Activated T-cell treated with anti-CD3 and anti-CD28 coated beads, Interleukin-2, amount 50 U/mL, for 24 hours (primary cell): ENCODE measurements around the gene MLX.
"Not testable (repeated sequence)": the region's sequence is repeated elsewhere in the genome, so short reads cannot be mapped to it uniquely, and the experiment has no call there.

ENCODE experiments used
- DNase-seq: peaks from one replicate; pipeline ENCODE4 v3.0.0-alpha.2; 2020
- H3K27ac Mint-ChIP-seq: 2 replicates; pipeline ENCODE4 v1.8.0; 2020; ENCODE audit warnings: mild to moderate bottlenecking, mixed read lengths
- H3K27me3 Mint-ChIP-seq: 2 replicates; pipeline ENCODE4 v1.8.0; 2020; ENCODE audit warnings: mixed read lengths
- H3K36me3 Mint-ChIP-seq: 2 replicates; pipeline ENCODE4 v1.8.0; 2020; ENCODE audit warnings: low read depth, mixed read lengths
- H3K4me1 Mint-ChIP-seq: 2 replicates; pipeline ENCODE4 v1.8.0; 2020; ENCODE audit warnings: low read depth, mixed read lengths
- H3K4me3 Mint-ChIP-seq: 2 replicates; pipeline ENCODE4 v1.8.0; 2020; ENCODE audit warnings: mild to moderate bottlenecking, moderate library complexity, mixed read lengths
- H3K9me3 Mint-ChIP-seq: 2 replicates; pipeline ENCODE4 v1.8.0; 2020; ENCODE audit warnings: mixed read lengths

MLX gene

GRCh38 chr17:42544874-42545283 lies 22.0 kb upstream of the MLX start:
- Mint-ChIP-seq H3K4me1 (peaks cover 24% of the 10 kb centered on the region), H3K27me3 (no peaks in the 10 kb centered on the region), H3K27ac (no peak overlapping the region), H3K9me3 (no peaks in the 10 kb centered on the region), H3K4me3 (no peak overlapping the region), H3K36me3 (peaks cover 32% of the 10 kb centered on the region)
- DNase-seq: no peak

GRCh38 chr17:42545755-42546505 lies 21.0 kb upstream of the MLX start:
- not testable (repeated sequence) for H3K9me3 Mint-ChIP-seq, H3K27ac Mint-ChIP-seq, H3K27me3 Mint-ChIP-seq, H3K4me3 Mint-ChIP-seq, DNase-seq
- Mint-ChIP-seq H3K36me3 (peaks cover 25% of the 10 kb centered on the region), H3K4me1 (peaks cover 21% of the 10 kb centered on the region)

- Mint-ChIP-seq H3K36me3 (peaks cover 22% of the 10 kb centered on the region), H3K27me3 (no peaks in the 10 kb centered on the region), H3K9me3 (no peaks in the 10 kb centered on the region), H3K4me3 (no peak overlapping the region), H3K4me1 (peaks cover 15% of the 10 kb centered on the region), H3K27ac (no peak overlapping the region)
- DNase-seq: no peak
Measured at GRCh38 chr17:42547001-42547461, 19.9 kb upstream of the MLX start.

- no peaks in the 10 kb centered on the region for H3K9me3 Mint-ChIP-seq
Measured at GRCh38 chr17:42547698-42548069, 19.2 kb upstream of the MLX start.

GRCh38 chr17:42548070-42548837 lies 18.6 kb upstream of the MLX start:
- H3K9me3 Mint-ChIP-seq: no peaks in the 10 kb centered on the region
- peak overlapping the region; percentile 49 for H3K4me3 Mint-ChIP-seq
- peaks cover 19% of the 10 kb centered on the region for H3K4me1 Mint-ChIP-seq
- peaks cover 19% of the 10 kb centered on the region for H3K36me3 Mint-ChIP-seq
- no peak overlapping the region for H3K27ac Mint-ChIP-seq
- no peaks in the 10 kb centered on the region for H3K27me3 Mint-ChIP-seq
- DNase-seq: peak; percentile 85

More at GRCh38 chr17:42547698-42548069, 19.2 kb upstream of the MLX start:
- DNase-seq: no peak
- no peak overlapping the region for H3K27ac Mint-ChIP-seq
- no peak overlapping the region for H3K4me3 Mint-ChIP-seq
- H3K36me3 Mint-ChIP-seq: peaks cover 22% of the 10 kb centered on the region
- peaks cover 17% of the 10 kb centered on the region for H3K4me1 Mint-ChIP-seq
- no peaks in the 10 kb centered on the region for H3K27me3 Mint-ChIP-seq

- Mint-ChIP-seq H3K4me3 (peak overlapping the region; percentile 6), H3K9me3 (no peaks in the 10 kb centered on the region), H3K4me1 (peaks cover 25% of the 10 kb centered on the region), H3K27me3 (no peaks in the 10 kb centered on the region), H3K36me3 (peaks cover 18% of the 10 kb centered on the region), H3K27ac (no peak overlapping the region)
- DNase-seq: no peak
Measured at GRCh38 chr17:42548993-42549755, 17.7 kb upstream of the MLX start.

GRCh38 chr17:42552736-42553135 lies 14.2 kb upstream of the MLX start, which contains the start of gene HSD17B1:
TSS of gene HSD17B1 (plus strand) at chr17:42552923. CDS start at chr17:42552934, 11 bp downstream.
- not testable (repeated sequence) for H3K27me3 Mint-ChIP-seq, DNase-seq, H3K9me3 Mint-ChIP-seq
- H3K4me1 Mint-ChIP-seq: peaks cover 34% of the 10 kb centered on the region
- peak within 1 kb of the TSS; percentile 93 for H3K27ac Mint-ChIP-seq
- H3K36me3 Mint-ChIP-seq: peaks cover 16% of the 10 kb centered on the region
- peak within 1 kb of the TSS; percentile 89 for H3K4me3 Mint-ChIP-seq

- H3K4me1 Mint-ChIP-seq: peaks cover 33% of the 10 kb centered on the region
- no peaks in the 10 kb centered on the region for H3K27me3 Mint-ChIP-seq
- peaks cover 16% of the 10 kb centered on the region for H3K36me3 Mint-ChIP-seq
- H3K9me3 Mint-ChIP-seq: no peaks in the 10 kb centered on the region
- peak overlapping the region; percentile 93 for H3K27ac Mint-ChIP-seq
- H3K4me3 Mint-ChIP-seq: peak overlapping the region; percentile 89
- no peak for DNase-seq
Measured at GRCh38 chr17:42553161-42553818, 13.6 kb upstream of the MLX start.

- Mint-ChIP-seq H3K4me3 (peak overlapping the region; percentile 89), H3K4me1 (peaks cover 29% of the 10 kb centered on the region), H3K36me3 (peaks cover 16% of the 10 kb centered on the region), H3K9me3 (no peaks in the 10 kb centered on the region), H3K27me3 (no peaks in the 10 kb centered on the region), H3K27ac (peak overlapping the region; percentile 93)
- peak; percentile 53 for DNase-seq
Measured at GRCh38 chr17:42553866-42554249, 13.0 kb upstream of the MLX start.

- Mint-ChIP-seq H3K27me3 (no peaks in the 10 kb centered on the region), H3K4me1 (peaks cover 24% of the 10 kb centered on the region), H3K27ac (peak overlapping the region; percentile 93), H3K9me3 (no peaks in the 10 kb centered on the region), H3K36me3 (peaks cover 16% of the 10 kb centered on the region), H3K4me3 (peak overlapping the region; percentile 89)
- DNase-seq: peak; percentile 85
Measured at GRCh38 chr17:42554250-42555121, 12.4 kb upstream of the MLX start.

- Mint-ChIP-seq H3K36me3 (peaks cover 16% of the 10 kb centered on the region), H3K9me3 (no peaks in the 10 kb centered on the region), H3K27ac (peak overlapping the region; percentile 93), H3K4me1 (peaks cover 24% of the 10 kb centered on the region), H3K4me3 (peak overlapping the region; percentile 89), H3K27me3 (no peaks in the 10 kb centered on the region)
- no peak for DNase-seq
Measured at GRCh38 chr17:42555122-42555622, 11.7 kb upstream of the MLX start.

GRCh38 chr17:42555961-42556617 lies 10.8 kb upstream of the MLX start:
- not testable (repeated sequence) for DNase-seq, H3K9me3 Mint-ChIP-seq, H3K27ac Mint-ChIP-seq, H3K27me3 Mint-ChIP-seq, H3K4me3 Mint-ChIP-seq
- Mint-ChIP-seq H3K4me1 (peaks cover 23% of the 10 kb centered on the region), H3K36me3 (peaks cover 16% of the 10 kb centered on the region)

- H3K4me1 Mint-ChIP-seq: peaks cover 35% of the 10 kb centered on the region
- no peaks in the 10 kb centered on the region for H3K9me3 Mint-ChIP-seq
- no peak overlapping the region for H3K4me3 Mint-ChIP-seq
Measured at GRCh38 chr17:42559075-42559474, 7.8 kb upstream of the MLX start.

More at GRCh38 chr17:42559075-42559474, 7.8 kb upstream of the MLX start:
- peaks cover 27% of the 10 kb centered on the region for H3K36me3 Mint-ChIP-seq
- no peak overlapping the region for H3K27ac Mint-ChIP-seq
- no peaks in the 10 kb centered on the region for H3K27me3 Mint-ChIP-seq
- no peak for DNase-seq
